Stimulated activated CD4-positive, alpha-beta T cell treated with anti-CD3 and anti-CD28 coated beads, Interleukin-4, amount 100 ng/mL, for 48 hours (primary cell): Measurements from ENCODE around the gene MLPH.
"Not testable (repeated sequence)": the region's sequence is repeated elsewhere in the genome, so short reads cannot be mapped to it uniquely, and the experiment has no call there.

ENCODE experiments used
- DNase-seq, 2 donors: peaks; one replicate each; pipeline ENCODE4 v3.0.0-alpha.2; 2020; ENCODE audit warnings: low read depth in 2 of 2

The MLPH gene

GRCh38 chr2:237458519-237458918 lies 28.5 kb upstream of the MLPH start:
- no peak for DNase-seq

- DNase-seq, result no peak
These were observed 27.8 kb upstream of the MLPH start for GRCh38 chr2:237459226-237459625.

GRCh38 chr2:237459741-237460174 lies 27.3 kb upstream of the MLPH start:
- DNase-seq, result no peak

GRCh38 chr2:237464757-237465391 lies 22.2 kb upstream of the MLPH start:
- DNase-seq, result no peak

GRCh38 chr2:237465515-237466148 lies 21.4 kb upstream of the MLPH start:
- DNase-seq, result no peak

- no peak for DNase-seq
These were observed 20.8 kb upstream of the MLPH start for GRCh38 chr2:237466211-237466610.

- DNase-seq, result no peak
These were observed 19.4 kb upstream of the MLPH start for GRCh38 chr2:237467447-237468179.

GRCh38 chr2:237469410-237469809 lies 17.6 kb upstream of the MLPH start:
- not testable (repeated sequence) for DNase-seq

GRCh38 chr2:237469849-237470248 lies 17.2 kb upstream of the MLPH start:
- DNase-seq, result no peak

GRCh38 chr2:237470914-237471313 lies 16.1 kb upstream of the MLPH start:
- no peak for DNase-seq

- peak; percentile 27 to 31 for DNase-seq
These were observed 15.4 kb upstream of the MLPH start for GRCh38 chr2:237471438-237472186.

- DNase-seq, result no peak
These were observed 14.8 kb upstream of the MLPH start for GRCh38 chr2:237472187-237472712.

GRCh38 chr2:237472909-237473877 lies 13.9 kb upstream of the MLPH start:
- no peak for DNase-seq

- no peak for DNase-seq
These were observed 13.1 kb upstream of the MLPH start for GRCh38 chr2:237473878-237474441.

GRCh38 chr2:237474442-237474911 lies 12.6 kb upstream of the MLPH start:
- no peak for DNase-seq

- peak; percentile 69 to 78 for DNase-seq
These were observed 11.9 kb upstream of the MLPH start for GRCh38 chr2:237474931-237475703.

GRCh38 chr2:237475704-237476141 lies 11.3 kb upstream of the MLPH start:
- DNase-seq, result peak; percentile 44 to 48

- DNase-seq, result no peak
These were observed 9.0 kb upstream of the MLPH start for GRCh38 chr2:237478095-237478494.

- DNase-seq, result no peak
These were observed 8.1 kb upstream of the MLPH start for GRCh38 chr2:237478979-237479378.
